H1 (cell line): ENCODE data around the gene GRIN3A. TPM values are rescaled to one million over a fixed set of nuclear protein-coding genes. Genes with fewer than 3 reads are reported as not detected.

ENCODE experiments used
- CTCF ChIA-PET: fragments of 300-600 bp; sonication (Branson Sonifier 250); formaldehyde crosslinking; loops from one replicate; lab custom pipeline; 2021; ENCODE audit not compliant: partially characterized antibody; lab: Charles Lee
- POLR2A ChIA-PET: fragments of 300-600 bp; sonication (Branson Sonifier 250); formaldehyde crosslinking; loops from one replicate; lab custom pipeline; 2021; ENCODE audit warnings: inconsistent platforms; ENCODE audit not compliant: partially characterized antibody; lab: Charles Lee
- DNase-seq, 2 experiments: peaks; one replicate each; pipeline versions ENCODE4 v3.0.0 to v3.0.0-alpha.2; 2010 to 2022; ENCODE audit warnings: low spot score in 2 of 2, low read depth in 1 of 2, mixed read lengths in 1 of 2
- FAIRE-seq: peaks from 2 replicates; lab custom pipeline; 2011; peaks lifted over from hg19 to GRCh38; lab: Jason Lieb, UNC
- H2AFZ ChIP-seq: 2 replicates; pipeline ENCODE4 v1.8.1; 2012; ENCODE audit warnings: low read length, inconsistent platforms
- H2AK5ac ChIP-seq: 2 replicates; pipeline ENCODE4 v1.6.1; 2013; ENCODE audit warnings: low read depth, low read length
- H2BK120ac ChIP-seq: replicated peaks from 2 replicates; pipeline ENCODE3; 2013; ENCODE audit warnings: low read depth, low read length, inconsistent platforms
- H2BK12ac ChIP-seq: 2 replicates; pipeline ENCODE4 v1.6.1; 2013; ENCODE audit warnings: low read depth, low read length
- H2BK15ac ChIP-seq: 2 replicates; pipeline ENCODE4 v1.6.1; 2013; ENCODE audit warnings: low read length
- H2BK20ac ChIP-seq: 2 replicates; pipeline ENCODE4 v1.6.1; 2013; ENCODE audit warnings: low read length
- H2BK5ac ChIP-seq: 2 replicates; pipeline ENCODE4 v1.6.1; 2013; ENCODE audit warnings: low read depth, low read length
- H3K14ac ChIP-seq: 2 replicates; pipeline ENCODE4 v1.6.1; 2013; ENCODE audit warnings: inconsistent platforms; ENCODE audit not compliant: insufficient read length
- H3K18ac ChIP-seq: 2 replicates; pipeline ENCODE4 v1.6.1; 2013; ENCODE audit warnings: low read length; ENCODE audit errors: extremely low read depth
- H3K23ac ChIP-seq: 2 replicates; pipeline ENCODE4 v1.6.1; 2013; ENCODE audit warnings: inconsistent platforms; ENCODE audit not compliant: insufficient read length
- H3K23me2 ChIP-seq: 2 replicates; pipeline ENCODE4 v1.6.1; 2013; ENCODE audit warnings: low read depth, low read length
- H3K27ac ChIP-seq: 2 replicates; pipeline ENCODE4 v1.6.1; 2011; ENCODE audit warnings: low read depth, low read length, inconsistent platforms
- H3K27me3 ChIP-seq, 4 experiments: replicated peaks in 1 of 4; 1 replicate in 1 of 4; 2 replicates in 3 of 4; pipeline versions ENCODE4 v1.6.1 to v1.8.1; 2011 to 2013; ENCODE audit warnings: low read length in 3 of 4, mild to moderate bottlenecking in 3 of 4, inconsistent platforms in 2 of 4, mixed read lengths in 2 of 4, moderate library complexity in 1 of 4; ENCODE audit not compliant: control insufficient read depth in 3 of 4, insufficient read depth in 3 of 4; ENCODE audit errors: extremely low read depth in 1 of 4
- H3K36me3 ChIP-seq, 4 experiments: 2 replicates each; pipeline versions ENCODE4 v1.6.1 to v1.8.1; 2011 to 2013; ENCODE audit warnings: mild to moderate bottlenecking in 4 of 4, low read length in 3 of 4, moderate library complexity in 2 of 4, control low read depth in 1 of 4, inconsistent platforms in 1 of 4; ENCODE audit not compliant: insufficient read depth in 4 of 4, control insufficient read depth in 2 of 4
- H3K4ac ChIP-seq: replicated peaks from 2 replicates; pipeline ENCODE3; 2013; ENCODE audit warnings: low read length, low read depth, mixed read lengths, inconsistent platforms; ENCODE audit not compliant: insufficient read length
- H3K4me1 ChIP-seq, 4 experiments: replicated peaks in 1 of 4; 1 replicate in 1 of 4; 2 replicates in 3 of 4; pipeline versions ENCODE4 v1.6.1 to v1.8.1; 2011 to 2013; ENCODE audit warnings: low read length in 3 of 4, inconsistent platforms in 2 of 4, mixed read lengths in 1 of 4; ENCODE audit not compliant: insufficient read depth in 4 of 4, control insufficient read depth in 3 of 4
- H3K4me2 ChIP-seq, 2 experiments: 2 replicates each; pipeline versions ENCODE4 v1.6.1 to v1.8.1; 2011 to 2013; ENCODE audit warnings: low read depth in 2 of 2, low read length in 2 of 2, control low read depth in 1 of 2, inconsistent platforms in 1 of 2, mild to moderate bottlenecking in 1 of 2; ENCODE audit not compliant: insufficient read depth in 1 of 2
- H3K4me3 ChIP-seq, 4 experiments: fragments of 200-600, 300-600 bp in 1 of 4; sonication (generic), shearing (Covaris generic), sonication (Bioruptor Twin) in 1 of 4; 2 replicates each; pipeline versions ENCODE4 v1.5.1 to v1.8.1; 2011 to 2016; ENCODE audit warnings: low read length in 4 of 4, low read depth in 3 of 4, control low read depth in 2 of 4, inconsistent platforms in 2 of 4, mild to moderate bottlenecking in 2 of 4, mixed read lengths in 1 of 4, moderate library complexity in 1 of 4; ENCODE audit not compliant: insufficient read depth in 2 of 4; ENCODE audit errors: extremely low read depth in 1 of 4
- H3K56ac ChIP-seq: replicated peaks from 2 replicates; pipeline ENCODE3; 2013; ENCODE audit warnings: low read depth, mild to moderate bottlenecking, mixed read lengths, low read length, inconsistent platforms; ENCODE audit not compliant: insufficient read length
- H3K79me1 ChIP-seq: 2 replicates; pipeline ENCODE4 v1.6.1; 2013; ENCODE audit warnings: low read depth, low read length, control low read depth
- H3K79me2 ChIP-seq, 2 experiments: 2 replicates each; pipeline versions ENCODE4 v1.6.1 to v1.8.1; 2012 to 2013; ENCODE audit warnings: low read length in 2 of 2, mild to moderate bottlenecking in 2 of 2, inconsistent platforms in 1 of 2; ENCODE audit not compliant: insufficient read depth in 2 of 2, control insufficient read depth in 1 of 2
- H3K9ac ChIP-seq, 4 experiments: replicated peaks in 1 of 4; 1 replicate in 1 of 4; 2 replicates in 3 of 4; pipeline versions ENCODE4 v1.6.1 to v1.8.1; 2011 to 2013; ENCODE audit warnings: low read depth in 3 of 4, low read length in 3 of 4, control low read depth in 2 of 4, mild to moderate bottlenecking in 2 of 4, moderate library complexity in 2 of 4, inconsistent platforms in 1 of 4; ENCODE audit errors: extremely low read depth in 1 of 4
- H3K9me3 ChIP-seq, 2 experiments: 2 replicates each; pipeline versions ENCODE4 v1.6.1 to v1.8.1; 2012 to 2013; ENCODE audit warnings: mild to moderate bottlenecking in 2 of 2, moderate library complexity in 2 of 2, control low read depth in 1 of 2, inconsistent platforms in 1 of 2, low read depth in 1 of 2, low read length in 1 of 2, mixed read lengths in 1 of 2; ENCODE audit not compliant: insufficient read depth in 2 of 2
- H4K20me1 ChIP-seq, 2 experiments: replicated peaks in 1 of 2; 2 replicates each; pipeline versions ENCODE3 to v1.8.1; 2011 to 2013; ENCODE audit warnings: inconsistent platforms in 2 of 2, low read length in 2 of 2, mild to moderate bottlenecking in 1 of 2; ENCODE audit not compliant: insufficient read depth in 2 of 2, control insufficient read depth in 1 of 2
- H4K5ac ChIP-seq: 2 replicates; pipeline ENCODE4 v1.6.1; 2013; ENCODE audit warnings: low read length, low read depth, mixed read lengths, inconsistent platforms; ENCODE audit not compliant: insufficient read length
- H4K8ac ChIP-seq: 2 replicates; pipeline ENCODE4 v1.8.0; 2013; ENCODE audit warnings: mild to moderate bottlenecking, moderate library complexity, low read length, inconsistent platforms; ENCODE audit not compliant: insufficient read depth; ENCODE audit errors: extremely low read depth
- H4K91ac ChIP-seq: replicated peaks from 2 replicates; pipeline ENCODE3; 2013; ENCODE audit warnings: low read length, mixed read lengths, inconsistent platforms; ENCODE audit not compliant: insufficient read length
- ATF2 ChIP-seq: IDR thresholded peaks from 2 replicates; pipeline ENCODE4 v1.6.1; 2012; ENCODE audit warnings: low read length, inconsistent platforms
- CTCF ChIP-seq, 3 experiments: IDR thresholded peaks; 1 replicate in 2 of 3; 2 replicates in 1 of 3; pipeline versions ENCODE4 v1.5.1 to v1.6.1; 2011; ENCODE audit warnings: low read length in 3 of 3, mild to moderate bottlenecking in 3 of 3, inconsistent platforms in 2 of 3, low read depth in 1 of 3, moderate library complexity in 1 of 3; ENCODE audit not compliant: insufficient read depth in 1 of 3; ENCODE audit errors: control extremely low read depth in 1 of 3
- PHF8 ChIP-seq: fragments of 200-600 bp; sonication (generic); conservative IDR thresholded peaks from 2 replicates; pipeline ENCODE4 v1.7.1; 2012; ENCODE audit warnings: low read depth, mild to moderate bottlenecking, inconsistent platforms, low read length, moderate library complexity
- RAD21 ChIP-seq, 2 experiments: IDR thresholded peaks in 1 of 2; conservative IDR thresholded peaks in 1 of 2; 2 replicates each; pipeline ENCODE4 v1.6.1; 2011; ENCODE audit warnings: low read depth in 2 of 2, low read length in 2 of 2, improper control_type of control experiment in 1 of 2, inconsistent platforms in 1 of 2, mild to moderate bottlenecking in 1 of 2, moderate library complexity in 1 of 2
- SP4 ChIP-seq: IDR thresholded peaks from 2 replicates; pipeline ENCODE4 v1.6.1; 2012; ENCODE audit warnings: low read length, inconsistent platforms
- WGBS, 2 experiments: shearing (Covaris generic) in 1 of 2; methylation state at CpG; one replicate each; pipeline versions ENCODE4 v1.1.6 to v1.1.7; 2013 to 2015; ENCODE audit warnings: low lambda C conversion rate in 2 of 2, mixed read lengths in 2 of 2, inconsistent platforms in 1 of 2, low coverage in 1 of 2, missing lambda C conversion rate in 1 of 2; ENCODE audit not compliant: insufficient replicate concordance in 2 of 2, insufficient coverage in 1 of 2, insufficient read length in 1 of 2; ENCODE audit errors: extremely low coverage in 1 of 2, missing lambda C conversion rate in 1 of 2; 5-methylcytosine and 5-hydroxymethylcytosine counted together
- polyA plus RNA-seq, 7 experiments: library from polyadenylated mRNA; depleted of rRNA in 3 of 7; stranded (reverse) in 5 of 7; unstranded in 2 of 7; fragments of >200 nt in 5 of 7; fragments of 200-250 nt in 2 of 7; gene quantifications; 1 replicate in 5 of 7; 2 replicates in 1 of 7; 4 replicates in 1 of 7; pipeline versions ENCODE4 v1.2.1 to v1.2.3, GENCODE V29; 2011 to 2013; ENCODE audit warnings: missing spikeins in 2 of 7, mixed read lengths in 2 of 7
- total RNA-seq: library from RNA; stranded (reverse); fragmentation: NEBNext Ultra II Directional; extraction: Animal tissue kit (Norgen Biotek cat#: 25700); gene quantifications from 2 replicates; pipeline ENCODE4 v1.2.1, GENCODE V29; 2021

Gene GRIN3A
- total and polyA plus RNA-seq, 2 of the 8 experiments (the other 6 are each of a cell fraction or from before 2014, with no cell fraction given) = 0.04 TPM; not detected in 1

DNA sequence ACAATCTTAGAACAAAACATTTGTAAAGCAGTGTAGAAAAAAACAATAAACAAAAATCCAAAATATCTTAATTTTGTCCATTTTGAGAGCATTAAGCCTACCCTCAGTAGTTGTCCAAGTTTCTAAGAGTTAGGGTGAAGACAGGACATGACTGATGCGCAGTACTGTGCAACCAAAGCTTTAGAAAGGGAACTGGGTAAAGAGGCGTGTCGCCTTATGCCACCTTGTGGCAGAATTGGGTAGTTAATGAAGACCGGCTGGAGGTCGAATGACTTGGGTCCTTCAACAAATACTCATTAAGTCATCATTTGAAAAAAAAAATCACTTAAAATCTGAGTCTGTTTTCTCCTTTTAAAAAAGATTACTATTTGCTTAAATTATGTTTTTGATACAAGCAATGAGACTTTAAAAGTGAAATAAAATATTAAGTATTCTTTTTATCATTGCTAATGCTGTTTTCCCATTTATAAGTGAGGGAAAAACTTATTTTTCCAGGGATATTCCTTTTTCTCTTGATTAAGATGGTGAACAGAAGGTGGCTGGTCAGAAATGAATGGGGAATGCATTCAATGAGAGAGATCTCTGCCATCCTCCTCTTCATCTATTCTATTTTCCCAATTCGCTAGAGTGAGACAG, 208.3 kb downstream of the GRIN3A start:
- no peak overlapping the region for H2AFZ ChIP-seq
- no peak overlapping the region for H3K9ac ChIP-seq
- H3K27ac ChIP-seq = no peak overlapping the region
- no peak overlapping the region for H2BK20ac ChIP-seq
- H3K36me3 ChIP-seq = no peaks in the 10 kb centered on the region
- POLR2A ChIA-PET = no interaction called here
- H3K4me2 ChIP-seq = no peak overlapping the region
- no peak overlapping the region for H2BK5ac ChIP-seq
- no peak overlapping the region for H3K4me3 ChIP-seq
- no peak overlapping the region for H2AK5ac ChIP-seq
- no peak overlapping the region for H2BK12ac ChIP-seq
- H4K5ac ChIP-seq = no peak overlapping the region
- no peak overlapping the region for H2BK15ac ChIP-seq
- H2BK120ac ChIP-seq = no peak overlapping the region
- H3K4ac ChIP-seq = no peak overlapping the region
- H3K14ac ChIP-seq = no peak overlapping the region
- no peak overlapping the region for H4K91ac ChIP-seq
- H4K8ac ChIP-seq = no peak overlapping the region
- no peaks in the 10 kb centered on the region for H3K79me1 ChIP-seq
- H3K18ac ChIP-seq = no peak overlapping the region
- no peak overlapping the region for H3K56ac ChIP-seq
- H3K23me2 ChIP-seq = peaks cover 4% of the 10 kb centered on the region; the same call in 1 of the 2 replicates
- DNase-seq = peak in 1 of 2 experiments; percentile 69
- TF ChIP-seq RAD21 (IDR thresholded peaks at IDR 0.05 in 1 of 2, conservative IDR thresholded peaks at IDR 0.05 in 1 of 2; ENCODE audit: low read depth in 2 of 2, low read length in 2 of 2) = peak; percentile 82 to 85
- TF ChIP-seq CTCF (IDR thresholded peaks at IDR 0.05; ENCODE audit: control extremely low read depth in 1 of 3, insufficient read depth in 1 of 3, low read depth in 1 of 3, low read length in 3 of 3) = peak; percentile 47 to 87 (median 74)
- no peak for TF ChIP-seq SP4
- 0 out of 2 replicates have a peak, but pooled peaks have one; percentile 44 for TF ChIP-seq ATF2
- no peak for TF ChIP-seq PHF8
- TF ChIP-seq, all 59 proteins: peak for 3
- 33% methylated on average over 6 of the region's 6 CpGs; no CpG with 5 or more reads in 1 of the 2 experiments for WGBS, 2 experiments
- no peaks in the 10 kb centered on the region for H3K27me3 ChIP-seq
- FAIRE-seq = peak; percentile 89
- H3K9me3 ChIP-seq = no peaks in the 10 kb centered on the region
- CTCF ChIA-PET = interaction anchor here (1.2 to 26.1 kb wide), 20 partner anchors 10 to 111 kb away, joined by 3 to 447 read pairs (median 10); a partner anchor contains a TSS
- H3K79me2 ChIP-seq = peaks cover 0 to 10% of the 10 kb centered on the region in 2 experiments; a peak in 2 of 4 replicates
- H3K23ac ChIP-seq = no peak overlapping the region
- no peaks in the 10 kb centered on the region for H3K4me1 ChIP-seq
- H4K20me1 ChIP-seq = no peaks in the 10 kb centered on the region
